Stomach (tissue), 9 donors: ENCODE data around the gene SF3A2. TPM values are rescaled to one million over a fixed set of nuclear protein-coding genes. Genes with fewer than 3 reads are reported as not detected.

ENCODE experiments used
- DNase-seq, 2 donors: peaks; one replicate each; pipeline versions ENCODE4 v3.0.0 to v3.0.0-alpha.2; 2013 to 2019
- H3K27ac ChIP-seq, 5 donors: fragments of 200-600 bp in 4 of 5; sonication (generic) in 4 of 5; one replicate each; pipeline ENCODE4 v1.5.1; 2013 to 2019; ENCODE audit warnings: mild to moderate bottlenecking in 1 of 5, moderate library complexity in 1 of 5
- H3K27me3 ChIP-seq, 3 donors: fragments of 200-600 bp; sonication (generic); one replicate each; pipeline ENCODE4 v1.5.1; 2017 to 2019; ENCODE audit warnings: mixed run types in 1 of 3
- H3K36me3 ChIP-seq, 4 donors: fragments of 200-600 bp; sonication (generic); 1 replicate in 3 of 4; 2 replicates in 1 of 4; pipeline ENCODE4 v1.5.1; 2016 to 2019
- H3K4me1 ChIP-seq, 4 donors: fragments of 200-600 bp; sonication (generic); one replicate each; pipeline ENCODE4 v1.5.1; 2016 to 2019
- H3K4me3 ChIP-seq, 4 donors: fragments of 200-600 bp; sonication (generic) in 3 of 4; one replicate each; pipeline ENCODE4 v1.5.1; 2016 to 2019; ENCODE audit warnings: mild to moderate bottlenecking in 1 of 4
- H3K9me3 ChIP-seq, 4 donors: fragments of 200-600 bp; sonication (generic); one replicate each; pipeline ENCODE4 v1.5.1; 2016 to 2019
- CTCF ChIP-seq, 7 experiments: fragments of 450-650 bp in 4 of 7; fragments of 200-600 bp in 3 of 7; sonication (generic) in 3 of 7; IDR thresholded peaks; one replicate each; pipeline ENCODE4 v1.5.1; 2016 to 2019; ENCODE audit warnings: antibody characterized with exemption in 7 of 7, control low read depth in 2 of 7, mild to moderate bottlenecking in 1 of 7
- EP300 ChIP-seq: sonication (generic); formaldehyde crosslinking; IDR thresholded peaks from one replicate; pipeline ENCODE4 v1.6.1; 2017; ENCODE audit warnings: antibody characterized with exemption
- POLR2A ChIP-seq, 4 donors: fragments of 450-650 bp; IDR thresholded peaks; one replicate each; pipeline ENCODE4 v1.6.1; 2016; ENCODE audit warnings: antibody characterized with exemption in 4 of 4, control low read depth in 2 of 4, mild to moderate bottlenecking in 1 of 4, moderate library complexity in 1 of 4
- POLR2AphosphoS5 ChIP-seq, 3 donors: sonication (generic); formaldehyde crosslinking; IDR thresholded peaks; one replicate each; pipeline ENCODE4 v1.6.1; 2016; ENCODE audit warnings: antibody characterized with exemption in 3 of 3
- WGBS, 5 donors: extraction: QIAGEN DNeasy Blood & Tissue Kit in 3 of 5; methylation state at CpG; one replicate each; pipeline versions ENCODE4 v1.1.5 to v1.1.7; 2013 to 2018; 5-methylcytosine and 5-hydroxymethylcytosine counted together
- intact Hi-C: fragments of 100-400 bp; cut with DNase I; formaldehyde crosslinking; loops from one replicate; pipeline ENCODE4 v1.15.1; 2023; ENCODE audit warnings: low total_unique reads
- polyA plus RNA-seq, 3 donors: library from polyadenylated mRNA; stranded (reverse); fragments of 200-250 nt; gene quantifications; one replicate each; pipeline ENCODE4 v1.2.3, GENCODE V29; 2013
- total RNA-seq, 5 donors: library from RNA; depleted of rRNA; stranded (reverse); fragments of >200 nt; gene quantifications; one replicate each; pipeline versions ENCODE4 v1.1.0 to v1.2.3, GENCODE V29; 2014 to 2016
- donor health status: healthy with polysubstance abuse.
- donor health status: Bipolar disorder and iron deficiency.
- donor health status: healthy.

Gene SF3A2
- total and polyA plus RNA-seq, 8 donors = 25.8 to 214 (median 37.0) TPM

GRCh38 chr19:2237051-2237868 lies 636 bp downstream of the SF3A2 start:
- H3K9me3 ChIP-seq = no peaks in the 10 kb centered on the region
- peak overlapping the region; percentile 74 to 99 (median 91) for H3K4me3 ChIP-seq
- peaks cover 68 to 87% (median 86%) of the 10 kb centered on the region in 4 donors for H3K4me1 ChIP-seq
- intact Hi-C loops = loop anchor here (10.0 kb wide), 1 partner anchor 88 kb away; the partner anchor contains the start of genes LSM7 and SPPL2B
- WGBS, 5 donors = 38 to 60% (median 42%) methylated on average over 29 to 43 of the region's 43 CpGs
- H3K27ac ChIP-seq = peak overlapping the region; percentile 92 to 99 (median 99)
- no peak for DNase-seq
- H3K27me3 ChIP-seq = no peaks in the 10 kb centered on the region
- TF ChIP-seq CTCF (IDR thresholded peaks at IDR 0.05) = no peak
- TF ChIP-seq POLR2AphosphoS5 (IDR thresholded peaks at IDR 0.05) = no peak
- no peak for TF ChIP-seq POLR2A (IDR thresholded peaks at IDR 0.05)
- no peak for TF ChIP-seq EP300
- peaks cover 12 to 31% (median 25%) of the 10 kb centered on the region in 4 donors for H3K36me3 ChIP-seq

- Histone ChIP-seq H3K4me3 (peak overlapping the region; percentile 74 to 99 (median 91)), H3K9me3 (no peaks in the 10 kb centered on the region), H3K27me3 (no peaks in the 10 kb centered on the region), H3K4me1 (peaks cover 72 to 92% (median 86%) of the 10 kb centered on the region in 4 donors), H3K36me3 (peaks cover 11 to 26% (median 21%) of the 10 kb centered on the region in 4 donors), H3K27ac (peak overlapping the region in 3 of 5 donors; percentile 21 to 99 (median 96))
- intact Hi-C loops = loop anchor here (10.0 kb wide), 1 partner anchor 87 kb away; the partner anchor contains the start of genes LSM7 and SPPL2B
- no peak for TF ChIP-seq POLR2A (IDR thresholded peaks at IDR 0.05)
- TF ChIP-seq POLR2AphosphoS5 (IDR thresholded peaks at IDR 0.05) = no peak
- TF ChIP-seq EP300 = no peak
- no peak for TF ChIP-seq CTCF (IDR thresholded peaks at IDR 0.05)
- WGBS, 5 donors = 64 to 74% (median 66%) methylated on average over 6 of the region's 6 CpGs
- DNase-seq = no peak
Measured at GRCh38 chr19:2237869-2238153, 1.2 kb downstream of the SF3A2 start.

DNA sequence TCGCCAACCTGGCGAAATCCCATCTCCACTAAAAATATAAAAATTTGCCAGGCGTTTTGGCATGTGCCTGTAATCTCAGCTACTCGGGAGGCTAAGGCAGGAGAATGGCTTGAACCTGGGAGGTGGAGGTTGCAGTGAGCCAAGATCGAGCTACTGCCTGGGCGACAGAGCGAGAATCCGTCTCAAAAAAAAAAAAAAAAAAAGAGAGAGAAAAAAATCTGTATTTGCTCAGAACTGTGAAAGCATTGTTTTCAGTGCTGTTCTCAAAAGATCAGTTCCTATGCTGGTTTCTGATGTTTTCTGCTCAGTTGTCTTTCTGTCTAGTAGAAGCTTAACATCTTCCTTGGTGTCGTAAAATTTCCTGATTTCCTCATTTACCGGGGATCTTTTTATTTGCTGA lies 2.5 kb downstream of the SF3A2 start:
- Histone ChIP-seq H3K36me3 (peaks cover 12 to 26% (median 21%) of the 10 kb centered on the region in 4 donors), H3K27me3 (no peaks in the 10 kb centered on the region), H3K9me3 (no peaks in the 10 kb centered on the region), H3K4me1 (peaks cover 67 to 84% (median 81%) of the 10 kb centered on the region in 4 donors), H3K4me3 (peak overlapping the region in 3 of 4 donors; percentile 7 to 88 (median 31)), H3K27ac (peak overlapping the region in 3 of 5 donors; percentile 42 to 65 (median 58))
- TF ChIP-seq POLR2AphosphoS5 (IDR thresholded peaks at IDR 0.05) (no peak), EP300 (no peak), POLR2A (IDR thresholded peaks at IDR 0.05) (no peak)
- intact Hi-C loops = loop anchor here (10.0 kb wide), 1 partner anchor 86 kb away; the partner anchor contains the start of genes LSM7 and SPPL2B
- 51 to 64% (median 61%) methylated on average over 10 of the region's 10 CpGs for WGBS, 5 donors
- DNase-seq = no peak

DNA sequence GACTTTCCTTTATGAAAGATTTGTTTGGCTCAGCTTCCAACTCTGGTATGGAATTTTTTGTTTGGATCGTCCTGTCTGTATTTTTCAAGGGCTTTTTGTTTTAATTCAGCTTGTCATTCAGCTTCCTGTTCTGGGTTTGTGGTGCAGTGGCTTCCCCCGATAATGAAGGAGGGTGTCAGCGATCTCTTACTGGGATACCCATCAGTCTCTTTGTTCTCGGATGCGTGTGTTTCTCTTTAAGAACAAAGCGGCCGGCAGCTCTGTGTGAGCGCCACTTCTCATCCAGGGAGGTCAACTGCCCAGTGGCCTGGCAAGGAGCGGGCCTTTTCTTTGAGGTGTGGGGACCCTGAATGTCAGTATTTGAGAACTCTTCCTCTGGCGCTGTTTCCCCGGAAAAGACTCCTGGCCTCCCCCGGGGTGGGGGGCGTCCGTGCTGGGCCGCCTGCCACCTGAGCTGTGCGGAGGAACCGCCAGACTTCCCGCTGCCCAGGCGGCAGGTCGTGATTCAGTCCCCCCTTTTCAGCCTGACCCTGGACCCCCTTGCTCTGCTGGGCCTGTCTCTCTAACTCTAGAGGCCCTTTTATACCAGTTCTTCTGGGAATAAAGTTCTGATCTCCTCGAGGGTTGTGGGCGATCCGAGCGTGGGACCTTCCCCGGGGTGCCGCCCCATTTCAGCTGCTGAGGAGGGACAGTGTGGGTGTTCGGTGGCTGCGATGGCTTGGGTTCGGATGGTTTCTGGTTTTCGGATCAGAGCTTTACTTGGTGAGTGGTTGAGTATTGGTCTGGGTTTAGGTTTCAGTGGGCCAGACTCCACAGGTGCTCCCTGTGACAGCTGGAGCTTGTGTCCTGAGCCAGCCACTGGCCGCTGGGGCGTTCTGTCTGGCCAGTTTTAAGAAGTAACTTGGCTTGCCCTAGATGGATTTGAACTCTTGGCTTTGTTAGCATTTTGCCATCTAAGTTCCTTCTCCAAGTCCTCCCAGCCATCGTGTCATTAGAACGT lies 3.4 kb downstream of the SF3A2 start:
- H3K27me3 ChIP-seq = no peaks in the 10 kb centered on the region
- H3K27ac ChIP-seq = peak overlapping the region in 4 of 5 donors; percentile 42 to 73 (median 62)
- peaks cover 58 to 79% (median 72%) of the 10 kb centered on the region in 4 donors for H3K4me1 ChIP-seq
- no peaks in the 10 kb centered on the region for H3K9me3 ChIP-seq
- H3K4me3 ChIP-seq = peak overlapping the region; percentile 25 to 88 (median 38)
- DNase-seq = no peak
- intact Hi-C loops = loop anchor here (10.0 kb wide), 1 partner anchor 85 kb away; the partner anchor contains the start of genes LSM7 and SPPL2B
- no peak for TF ChIP-seq CTCF (IDR thresholded peaks at IDR 0.05)
- TF ChIP-seq EP300 = no peak
- TF ChIP-seq POLR2AphosphoS5 (IDR thresholded peaks at IDR 0.05) = no peak
- no peak for TF ChIP-seq POLR2A (IDR thresholded peaks at IDR 0.05)
- WGBS, 5 donors = 32 to 46% (median 37%) methylated on average over 32 to 34 of the region's 34 CpGs
- peaks cover 21 to 33% (median 28%) of the 10 kb centered on the region in 4 donors for H3K36me3 ChIP-seq
